Measurements from ENCODE around the gene UGT1A5.
"Not testable (repeated sequence)": the region's sequence is repeated elsewhere in the genome, so short reads cannot be mapped to it uniquely, and the experiment has no call there.

Gene UGT1A5

DNA sequence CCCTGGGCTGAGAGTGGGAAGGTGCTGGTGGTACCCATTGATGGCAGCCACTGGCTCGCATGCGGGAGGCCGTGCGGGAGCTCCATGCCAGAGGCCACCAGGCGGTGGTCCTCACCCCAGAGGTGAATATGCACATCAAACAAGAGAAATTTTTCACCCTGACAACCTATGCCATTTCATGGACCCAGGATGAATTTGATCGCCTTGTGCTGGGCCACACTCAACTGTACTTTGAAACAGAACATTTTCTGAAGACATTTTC is 34.5 kb downstream of the UGT1A5 start:
- no peak for DNase-seq

- DNase-seq, result not testable (repeated sequence)
These were observed 38.0 kb downstream of the UGT1A5 start for GRCh38 chr2:233750689-233751088.

DNA sequence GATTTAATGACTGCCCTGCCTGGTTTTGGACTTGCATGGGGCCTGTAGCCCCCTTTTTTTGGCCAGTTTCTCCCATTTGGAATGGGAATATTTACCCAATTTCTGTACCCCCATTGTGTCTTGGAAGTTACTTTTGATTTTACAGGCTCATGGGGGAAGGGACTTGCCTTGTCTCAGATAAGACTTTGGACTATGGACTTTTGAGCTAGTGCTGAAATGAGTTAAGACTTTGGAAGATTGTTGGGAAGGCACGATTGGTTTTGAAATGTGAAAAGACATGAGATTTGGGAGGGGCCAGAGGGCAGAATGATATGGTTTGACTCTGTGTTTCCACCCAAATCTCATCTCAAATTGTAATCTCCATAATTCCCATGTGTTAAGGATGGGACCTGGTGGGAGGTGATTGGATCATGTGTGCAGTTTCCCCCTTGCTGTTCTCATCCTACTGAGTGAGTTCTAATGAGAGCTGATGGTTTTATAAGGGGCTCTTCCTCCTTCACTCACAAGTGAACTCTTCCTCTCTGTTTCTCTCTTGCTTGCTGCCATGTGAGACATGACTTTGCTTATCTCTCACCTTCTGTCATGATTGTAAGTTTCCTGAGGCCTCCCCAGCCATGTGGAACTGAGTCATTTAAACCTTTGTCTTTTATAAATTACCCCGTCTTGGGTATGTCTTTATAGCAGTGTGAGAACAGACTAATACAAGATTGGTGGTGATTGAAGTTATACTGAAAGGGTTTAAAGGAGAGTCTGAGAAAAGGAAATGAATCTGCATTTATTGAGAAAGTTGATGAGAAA is 38.7 kb downstream of the UGT1A5 start:
- not testable (repeated sequence) for DNase-seq

DNA sequence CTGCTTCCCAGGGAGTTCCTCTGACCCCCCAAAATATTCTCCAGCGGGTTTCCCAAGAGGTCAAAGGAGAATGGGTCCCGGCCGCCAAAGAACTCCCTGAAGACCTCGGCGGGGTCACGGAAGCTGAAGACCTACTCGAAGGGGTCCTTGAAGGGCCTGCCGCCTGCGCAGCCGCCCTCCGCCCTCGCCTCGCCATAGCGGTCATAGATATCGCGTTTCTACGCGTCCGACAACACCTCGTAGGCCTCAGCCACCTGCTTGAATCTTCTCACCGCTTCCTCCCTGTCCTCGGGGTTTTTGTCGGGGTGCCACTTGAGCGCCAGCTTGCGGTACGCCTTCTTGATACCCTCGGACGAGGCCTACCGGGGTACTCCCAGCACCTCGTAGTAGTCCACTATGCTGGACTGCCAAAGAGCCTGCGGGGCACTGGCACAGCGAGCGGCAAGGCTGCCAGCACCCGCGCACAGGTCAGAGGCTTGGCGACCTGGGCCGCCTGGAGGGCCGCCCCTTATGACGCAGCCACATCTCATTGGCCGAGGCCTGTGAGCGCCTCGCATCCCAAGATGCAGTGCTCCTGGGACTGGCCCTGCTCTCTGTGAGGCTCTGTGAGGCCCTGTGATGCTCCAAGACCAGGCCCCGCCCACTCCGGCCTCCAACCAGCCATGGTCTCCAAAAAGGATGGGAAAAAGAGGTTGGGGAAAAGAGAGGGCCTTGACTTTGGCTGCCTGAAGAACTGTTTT is 42.3 kb downstream of the UGT1A5 start:
- DNase-seq, result no peak

- DNase-seq, result no peak
These were observed 43.8 kb downstream of the UGT1A5 start for GRCh38 chr2:233756429-233757081.

DNA sequence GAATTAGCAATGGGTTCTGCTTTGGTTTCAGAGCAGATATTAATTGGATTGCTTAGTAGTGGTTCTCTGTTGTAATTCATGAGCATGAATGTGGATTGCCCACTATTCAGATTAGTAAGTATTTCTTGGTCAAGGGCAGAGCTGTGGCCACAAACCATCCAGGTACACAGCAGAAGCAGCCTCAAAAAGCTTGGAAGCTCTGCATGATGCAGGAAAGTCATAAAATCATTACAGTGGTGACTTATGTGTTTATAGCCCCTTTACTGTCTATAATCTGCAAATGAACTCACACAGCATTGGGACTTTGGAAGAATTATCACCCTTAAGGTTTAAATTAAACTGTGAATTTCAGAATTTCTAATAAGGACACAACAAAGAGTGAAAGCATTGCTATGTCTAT is 45.4 kb downstream of the UGT1A5 start:
- DNase-seq, result no peak

- DNase-seq, result no peak
These were observed 46.1 kb downstream of the UGT1A5 start for GRCh38 chr2:233758849-233759248.

GRCh38 chr2:233760043-233760442 is 47.3 kb downstream of the UGT1A5 start, which contains the start of gene UGT1A1:
UGT1A1 (plus strand) TSS chr2:233760270; CDS start chr2:233760288, 18 bp downstream.
- DNase-seq, result no peak

GRCh38 chr2:233761040-233761769 is 48.5 kb downstream of the UGT1A5 start:
- DNase-seq, result no peak

GRCh38 chr2:233764264-233764663 is 51.6 kb downstream of the UGT1A5 start:
- no peak for DNase-seq

- no peak for DNase-seq
These were observed 52.1 kb downstream of the UGT1A5 start for GRCh38 chr2:233764761-233765160.

DNA sequence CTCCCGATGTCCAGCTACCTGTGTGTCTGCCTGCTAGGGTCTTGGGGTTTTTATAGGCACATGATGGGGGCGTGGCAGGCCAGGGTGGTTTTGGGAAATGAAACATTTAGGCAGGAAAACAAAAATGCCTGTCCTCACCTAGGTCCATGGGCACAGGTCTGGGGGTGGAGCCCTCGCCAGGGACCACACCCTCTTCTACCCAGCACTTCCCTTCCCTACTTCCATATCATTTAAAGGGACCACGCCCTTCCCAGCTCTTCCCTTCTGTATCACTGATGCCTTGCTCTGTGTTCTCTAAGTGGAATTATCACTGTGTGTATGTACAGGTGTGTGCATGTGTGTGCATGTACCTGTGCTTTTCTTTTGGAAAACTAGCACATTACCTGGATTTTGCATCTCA is 53.7 kb downstream of the UGT1A5 start:
- DNase-seq, result no peak

DNA sequence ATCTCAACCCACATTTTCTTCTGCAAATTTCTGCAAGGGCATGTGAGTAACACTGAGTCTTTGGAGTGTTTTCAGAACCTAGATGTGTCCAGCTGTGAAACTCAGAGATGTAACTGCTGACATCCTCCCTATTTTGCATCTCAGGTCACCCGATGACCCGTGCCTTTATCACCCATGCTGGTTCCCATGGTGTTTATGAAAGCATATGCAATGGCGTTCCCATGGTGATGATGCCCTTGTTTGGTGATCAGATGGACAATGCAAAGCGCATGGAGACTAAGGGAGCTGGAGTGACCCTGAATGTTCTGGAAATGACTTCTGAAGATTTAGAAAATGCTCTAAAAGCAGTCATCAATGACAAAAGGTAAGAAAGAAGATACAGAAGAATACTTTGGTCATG is 55.4 kb downstream of the UGT1A5 start:
- DNase-seq, result no peak

- DNase-seq, result no peak
These were observed 56.6 kb downstream of the UGT1A5 start for GRCh38 chr2:233769260-233769659.

GRCh38 chr2:233772153-233772552 is 59.4 kb downstream of the UGT1A5 start:
- DNase-seq, result no peak

- no peak for DNase-seq
These were observed 59.9 kb downstream of the UGT1A5 start for GRCh38 chr2:233772583-233772982.

GRCh38 chr2:233773854-233774253 is 61.1 kb downstream of the UGT1A5 start:
- DNase-seq, result no peak

- no peak for DNase-seq
These were observed 62.7 kb downstream of the UGT1A5 start for GRCh38 chr2:233775414-233775813.

- DNase-seq, result no peak
These were observed 65.3 kb downstream of the UGT1A5 start, which contains the start of gene MROH2A for GRCh38 chr2:233778030-233778429. MROH2A (plus strand) TSS chr2:233778330; CDS start chr2:233779359, 1,029 bp downstream.

GRCh38 chr2:233779722-233780121 is 67.0 kb downstream of the UGT1A5 start:
- no peak for DNase-seq

DNA sequence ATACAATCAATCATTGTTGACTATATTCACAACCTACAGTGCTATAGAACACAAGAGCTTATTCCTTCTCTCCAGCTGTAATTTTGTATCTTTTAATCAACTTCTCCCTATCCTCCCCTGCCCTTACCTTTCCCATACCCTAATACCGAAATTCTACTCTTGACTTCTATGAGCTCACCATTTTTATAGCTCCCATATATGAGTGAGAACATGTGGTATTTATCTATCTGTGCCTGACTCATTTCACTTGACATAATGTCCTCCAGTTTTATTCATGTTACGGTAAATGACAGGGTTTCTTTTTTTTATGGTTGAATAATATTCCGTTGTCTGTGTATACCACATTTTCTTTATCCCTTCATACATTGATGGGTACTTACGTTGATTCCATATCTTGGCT is 68.1 kb downstream of the UGT1A5 start:
- no peak for DNase-seq

- no peak for DNase-seq
These were observed 76.8 kb downstream of the UGT1A5 start for GRCh38 chr2:233789554-233789953.
